Stimulated activated CD8-positive, alpha-beta memory T cell treated with anti-CD3 and anti-CD28 coated beads, Interleukin-15, amount 100 ng/mL, for 24 hours (primary cell): ENCODE results near the gene ZBTB26.

Experiments
- DNase-seq: peaks from one replicate; pipeline ENCODE4 v3.0.0-alpha.2; 2020; ENCODE audit warnings: low read depth

ZBTB26 gene

DNA sequence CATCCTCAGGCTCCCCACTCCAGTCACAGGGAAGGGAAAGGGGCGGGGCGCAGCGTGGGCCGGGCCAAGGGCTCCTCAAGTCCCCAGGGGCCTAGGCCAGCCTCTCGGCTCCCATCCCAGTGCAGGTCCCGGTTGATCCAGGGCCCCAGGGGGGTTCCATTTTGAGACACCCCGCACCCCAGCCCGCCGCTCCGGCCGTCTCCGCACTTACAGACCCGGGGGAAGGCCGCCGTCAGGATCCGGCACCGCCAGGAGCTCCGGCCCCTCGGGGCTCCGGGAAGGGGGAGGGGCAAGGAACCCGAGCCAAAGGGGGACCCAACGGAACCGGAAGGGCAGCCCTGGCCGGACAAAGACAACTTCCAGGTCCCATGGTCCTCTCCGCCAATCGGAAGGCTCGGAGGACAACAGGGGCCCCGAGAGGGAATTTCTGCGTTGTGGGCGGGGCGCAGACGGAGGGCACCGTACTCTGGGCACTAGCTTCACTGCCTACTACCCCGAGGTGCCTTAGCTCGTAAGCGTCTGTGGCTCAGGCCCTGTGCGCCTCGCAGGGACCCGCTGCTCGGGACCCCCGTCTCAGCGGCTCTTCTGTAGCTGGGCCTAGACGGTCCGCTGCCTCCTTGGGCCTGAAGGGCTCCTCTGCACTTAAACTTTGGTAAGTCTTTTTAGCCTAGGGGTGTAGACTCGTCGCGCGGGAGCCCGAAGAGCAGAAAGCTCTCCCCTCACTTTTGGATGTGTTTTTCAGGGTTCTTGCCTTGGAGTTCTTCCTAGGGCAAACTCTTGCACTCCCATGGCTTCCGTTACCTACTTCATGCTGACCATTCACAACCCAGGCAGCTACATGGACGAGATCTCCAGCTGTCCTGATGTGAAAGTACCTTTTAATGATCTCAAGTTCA lies at the start of gene ZBTB26:
Gene ZBTB26 (minus strand): TSS at position 287 of the 896 bp plus-strand sequence. CDS start 11,578 bp downstream, outside the sequence.
- peak; percentile 62 for DNase-seq

GRCh38 chr9:122978601-122979000 lies 47.3 kb upstream of the ZBTB26 start:
- no peak for DNase-seq

DNA sequence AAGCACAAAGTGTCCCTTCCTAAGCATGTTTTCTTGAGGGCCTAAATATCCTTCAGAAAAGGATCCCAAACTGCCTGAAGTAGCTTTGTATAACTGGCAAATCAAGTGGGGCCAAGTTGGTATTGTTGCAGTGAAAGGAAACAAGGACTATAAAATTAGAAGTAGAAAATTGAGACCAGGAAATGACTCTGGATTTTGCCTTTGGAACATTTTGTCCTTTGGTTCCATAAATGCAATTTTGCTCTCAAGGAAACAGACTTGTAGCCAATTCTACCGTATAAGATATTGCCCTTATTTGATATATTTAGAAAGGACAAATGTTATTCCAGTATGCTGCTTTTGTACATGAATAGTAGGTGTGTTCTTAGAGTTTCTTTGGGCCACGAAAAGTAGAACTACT lies 43.9 kb upstream of the ZBTB26 start:
- no peak for DNase-seq

DNA sequence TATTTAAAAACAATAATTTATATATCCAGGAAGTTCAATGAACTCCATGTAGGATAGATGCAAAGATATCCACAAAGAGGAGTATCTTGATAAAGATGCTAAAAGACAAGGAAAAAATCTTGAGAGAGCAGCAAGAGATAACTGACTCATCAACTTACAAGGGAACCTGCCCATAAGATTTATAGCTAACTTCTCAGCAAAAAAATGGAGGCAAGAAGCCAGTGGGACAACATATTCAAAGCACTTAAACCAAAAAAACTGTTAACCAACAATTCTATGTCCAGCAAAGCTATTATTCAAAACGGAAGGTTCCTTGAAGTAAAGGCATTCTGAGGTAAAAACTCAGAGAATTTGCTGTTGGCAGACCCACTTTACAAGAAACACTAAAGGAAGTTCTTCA lies 29.8 kb upstream of the ZBTB26 start:
- no peak for DNase-seq

- DNase-seq, result no peak
These were observed 24.6 kb upstream of the ZBTB26 start for GRCh38 chr9:122955961-122956360.

DNA sequence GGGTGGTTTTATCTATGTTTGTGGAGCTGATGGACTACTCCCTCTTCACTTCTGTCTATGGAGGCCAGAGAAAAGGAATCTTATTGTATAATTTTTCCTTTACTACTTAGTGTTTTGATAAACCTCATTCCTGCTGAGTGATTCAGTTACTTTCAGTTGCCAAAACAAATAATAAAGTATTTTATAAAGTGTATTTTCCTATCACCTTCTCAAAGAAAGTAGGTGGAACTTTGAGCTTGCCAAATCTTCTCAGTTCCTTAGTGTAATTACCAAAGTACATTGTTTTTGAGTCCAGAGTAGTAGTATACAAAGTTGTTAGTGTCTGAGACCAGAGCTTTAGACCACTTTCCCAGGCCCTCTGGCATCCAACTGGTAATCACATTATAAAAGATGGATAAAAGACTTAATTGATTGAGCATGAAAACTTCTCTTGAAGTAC lies 23.0 kb upstream of the ZBTB26 start:
- DNase-seq, result no peak

- no peak for DNase-seq
These were observed 19.7 kb upstream of the ZBTB26 start for GRCh38 chr9:122951056-122951455.

- DNase-seq, result no peak
These were observed 19.0 kb upstream of the ZBTB26 start for GRCh38 chr9:122950263-122950662.

GRCh38 chr9:122949696-122950095 lies 18.4 kb upstream of the ZBTB26 start:
- DNase-seq, result no peak

DNA sequence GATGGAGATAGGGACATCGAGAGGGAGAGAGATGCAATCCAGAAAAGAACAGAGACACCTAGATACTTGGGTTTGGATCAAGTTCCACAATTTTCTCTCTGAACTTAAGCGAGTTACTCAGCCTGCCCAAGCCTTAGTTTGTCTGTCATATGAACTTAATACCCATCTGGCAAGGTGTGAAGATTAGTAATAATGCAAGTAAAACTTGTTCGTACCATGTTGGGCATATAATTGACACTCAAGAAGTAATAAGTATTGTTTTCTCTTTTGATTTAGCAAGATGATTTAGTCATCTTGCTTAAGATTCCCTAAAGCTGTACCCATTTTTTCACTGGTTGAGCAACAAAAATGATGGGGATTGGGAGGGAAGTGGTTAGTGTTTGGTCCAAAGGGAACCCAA lies 17.0 kb upstream of the ZBTB26 start:
- DNase-seq, result no peak

DNA sequence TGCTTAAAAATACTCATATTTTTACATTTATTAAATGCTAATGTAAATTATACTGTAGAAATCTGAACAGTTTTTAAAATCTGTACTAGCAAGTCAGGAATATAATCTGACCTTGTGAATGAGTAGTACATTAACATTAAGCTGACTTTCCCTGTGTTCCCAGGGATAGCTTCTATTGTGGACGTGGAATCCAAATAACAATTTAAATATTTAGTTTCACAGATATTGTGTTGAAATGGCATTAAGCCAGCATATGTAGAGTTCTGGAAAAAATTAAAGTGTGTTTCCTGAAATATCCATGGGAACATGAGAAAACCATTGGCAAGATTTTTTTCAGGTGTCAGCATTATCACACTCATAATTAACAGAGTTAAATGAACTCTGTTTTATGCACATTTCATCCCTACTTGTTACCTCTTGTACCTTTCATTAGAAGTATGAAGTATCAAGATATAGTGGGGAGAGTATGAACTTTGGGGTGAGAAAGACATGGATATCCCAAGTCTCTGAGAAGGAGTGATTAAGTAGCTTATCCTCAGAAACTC lies 15.2 kb upstream of the ZBTB26 start:
- DNase-seq, result no peak

- DNase-seq, result no peak
These were observed 13.9 kb upstream of the ZBTB26 start for GRCh38 chr9:122944960-122945888.

GRCh38 chr9:122941582-122942234 lies 10.4 kb upstream of the ZBTB26 start:
- DNase-seq, result no peak

DNA sequence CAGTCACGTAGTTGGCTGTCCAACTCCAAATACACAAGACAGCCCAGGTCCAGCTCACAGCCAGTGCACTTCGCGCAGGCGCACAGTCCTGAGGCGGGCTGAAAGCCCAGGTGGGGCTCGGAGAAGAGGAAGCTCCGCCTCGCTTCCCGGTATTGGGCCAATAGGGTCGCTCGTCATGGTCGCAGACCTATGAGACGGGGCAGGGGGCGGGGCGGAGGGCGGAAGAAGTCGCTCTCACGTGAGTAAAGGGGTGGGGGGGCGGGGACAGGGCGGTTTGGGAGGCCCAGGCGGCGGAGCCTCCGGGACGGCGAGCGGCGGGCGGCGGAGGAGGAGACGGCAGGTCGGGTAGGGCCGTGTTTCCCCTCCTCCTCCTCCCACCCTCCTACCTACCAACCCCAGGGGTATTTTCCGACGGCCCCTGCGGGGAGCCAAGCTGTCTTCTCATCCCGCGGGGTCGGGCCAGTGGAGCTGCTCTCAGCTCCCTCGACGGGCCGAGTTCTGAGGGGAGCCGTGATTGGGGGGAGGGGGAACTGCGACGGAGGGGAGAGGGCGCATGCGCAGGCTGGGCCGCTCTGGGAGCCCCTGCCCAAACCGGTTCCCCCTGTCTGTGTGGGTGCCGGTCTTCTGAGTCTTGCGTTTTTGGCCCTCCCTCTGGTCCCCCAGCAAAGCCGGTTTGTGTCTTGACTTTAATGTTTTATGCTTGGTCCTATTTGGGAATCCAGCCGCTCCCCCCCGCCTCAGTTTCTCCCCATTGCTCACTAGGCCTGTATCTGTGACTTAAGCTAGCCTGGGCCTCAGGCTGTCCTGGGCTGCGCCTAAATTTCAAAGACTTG lies 9.7 kb upstream of the ZBTB26 start, which contains the start of gene RABGAP1:
Gene RABGAP1 (plus strand): TSS at position 272 of the 833 bp plus-strand sequence. CDS start 16,040 bp downstream, outside the sequence.
- DNase-seq, result peak; percentile 94

DNA sequence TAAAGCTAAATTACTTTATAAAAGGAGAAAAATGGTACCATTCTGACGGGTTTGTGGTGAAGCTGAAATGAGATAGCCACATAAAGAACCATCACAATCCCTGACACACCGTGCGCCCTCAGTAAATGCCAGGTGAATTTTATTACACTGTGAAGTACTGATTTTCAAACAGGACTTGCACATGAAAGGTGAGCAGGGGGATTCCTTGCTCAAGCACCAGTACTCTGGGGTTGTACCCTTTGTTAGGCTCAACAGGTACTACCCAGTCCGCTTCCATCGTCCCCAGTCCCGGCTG lies 9.1 kb upstream of the ZBTB26 start:
- no peak for DNase-seq

DNA sequence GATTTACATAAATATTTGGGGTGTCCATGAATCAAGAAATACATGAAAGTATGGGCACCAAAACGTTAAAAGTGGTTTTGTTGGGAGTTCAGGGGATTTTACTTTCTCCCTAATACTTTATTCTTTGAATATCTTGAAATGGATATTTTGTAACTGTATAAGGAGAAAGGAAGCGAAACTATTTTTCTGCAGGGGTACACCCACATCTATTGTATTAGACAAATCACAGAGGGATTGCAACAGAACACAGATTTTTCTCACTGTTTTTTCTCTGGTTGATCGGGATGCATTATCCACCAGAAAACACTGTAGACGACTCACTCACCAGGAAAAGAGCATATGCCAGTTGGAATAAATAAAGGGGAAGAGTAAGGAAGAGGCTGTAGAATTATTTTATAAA lies 8.3 kb upstream of the ZBTB26 start:
- DNase-seq, result no peak

- no peak for DNase-seq
These were observed 5.6 kb upstream of the ZBTB26 start for GRCh38 chr9:122936883-122937282.

- no peak for DNase-seq
These were observed 5.2 kb upstream of the ZBTB26 start for GRCh38 chr9:122936464-122936863.

GRCh38 chr9:122930541-122931225 lies 629 bp downstream of the ZBTB26 start:
- no peak for DNase-seq

DNA sequence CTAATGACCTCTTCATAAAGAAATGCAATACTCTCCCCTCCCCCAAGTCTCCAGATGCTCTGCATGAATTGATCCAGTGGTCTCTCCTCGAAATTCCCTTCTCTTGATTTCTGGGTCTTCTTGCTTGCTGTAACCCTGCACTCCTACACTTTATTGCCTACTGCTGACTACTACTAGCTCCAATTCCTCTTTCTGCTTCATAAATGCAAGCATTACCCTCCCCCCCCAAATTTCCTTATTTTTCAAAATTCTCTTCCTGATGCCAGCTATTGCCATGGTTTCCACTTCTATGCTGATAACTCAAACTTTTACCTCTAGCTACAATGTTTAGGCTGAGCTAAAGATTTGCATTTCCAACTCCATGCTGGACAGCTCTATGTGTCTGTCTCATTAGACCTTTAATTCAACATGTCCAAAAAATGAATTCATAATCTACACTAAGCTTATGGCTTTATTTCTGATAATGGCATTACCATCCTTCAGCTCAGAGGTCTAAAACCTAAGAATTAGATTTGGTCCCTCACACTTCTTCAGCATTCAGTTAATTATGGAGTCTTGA lies 1.4 kb downstream of the ZBTB26 start:
- DNase-seq, result no peak
